Measurements from ENCODE around the gene CIRBP. TPM values are rescaled to one million over a fixed set of nuclear protein-coding genes. Genes with fewer than 3 reads are reported as not detected.

CIRBP gene
- total RNA-seq, 1 donor from 2014 or later, result 462 TPM

DNA sequence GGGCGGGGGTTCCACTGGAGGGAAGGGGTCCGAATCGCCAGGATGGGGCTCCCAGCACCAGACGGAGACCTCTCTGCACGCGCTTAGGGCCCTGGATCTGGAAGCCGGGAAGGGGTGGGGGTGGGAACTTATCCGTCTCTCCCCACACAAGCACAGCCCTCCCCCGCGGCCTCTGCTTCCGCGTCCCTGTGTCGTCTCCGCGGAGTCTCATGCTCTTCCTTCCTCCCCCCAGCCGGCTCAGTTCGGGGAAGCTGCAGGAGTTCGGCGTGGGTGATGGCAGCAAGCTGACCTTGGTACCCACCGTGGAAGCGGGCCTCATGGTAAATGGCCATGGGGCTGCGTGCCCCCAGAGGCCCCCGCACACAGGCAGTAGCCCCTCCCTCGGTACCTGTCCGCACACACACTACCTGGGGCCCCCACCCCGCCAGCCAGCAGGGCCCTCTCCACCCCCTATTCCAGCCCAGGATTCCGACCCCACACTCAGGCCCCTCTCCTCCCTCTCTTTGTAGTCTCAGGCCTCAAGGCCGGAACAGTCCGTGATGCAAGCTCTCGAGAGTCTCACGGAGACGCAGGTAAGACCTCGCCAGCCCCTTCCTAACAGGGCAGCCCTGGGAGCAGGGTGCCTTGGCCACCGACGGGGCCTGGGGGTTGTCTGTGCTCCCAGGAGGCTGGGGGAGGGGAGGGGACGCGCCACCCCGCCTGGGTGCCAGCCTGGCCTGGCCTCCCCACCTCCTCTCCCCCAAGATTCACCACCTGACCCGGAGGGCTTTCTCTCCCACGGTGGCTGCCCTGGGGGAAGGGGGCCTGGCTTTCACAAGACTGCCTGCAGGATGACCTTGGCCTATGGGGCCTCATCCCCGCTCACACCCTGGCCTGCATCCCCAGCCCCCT, 17.6 kb upstream of the CIRBP start:
- DNase-seq (ENCODE audit: low spot score, unreplicated experiment), result no peak
- Mint-ChIP-seq H3K4me3 (ENCODE audit: low read depth) (peak overlapping the region; percentile 88), H3K36me3 (ENCODE audit: insufficient read depth) (peaks cover 13% of the 10 kb centered on the region), H3K4me1 (ENCODE audit: low read depth) (peaks cover 7% of the 10 kb centered on the region), H3K27ac (peak overlapping the region; percentile 81), H3K9me3 (ENCODE audit: low read depth) (no peaks in the 10 kb centered on the region), H3K27me3 (no peaks in the 10 kb centered on the region)
- TF ChIP-seq, protein P1, sequence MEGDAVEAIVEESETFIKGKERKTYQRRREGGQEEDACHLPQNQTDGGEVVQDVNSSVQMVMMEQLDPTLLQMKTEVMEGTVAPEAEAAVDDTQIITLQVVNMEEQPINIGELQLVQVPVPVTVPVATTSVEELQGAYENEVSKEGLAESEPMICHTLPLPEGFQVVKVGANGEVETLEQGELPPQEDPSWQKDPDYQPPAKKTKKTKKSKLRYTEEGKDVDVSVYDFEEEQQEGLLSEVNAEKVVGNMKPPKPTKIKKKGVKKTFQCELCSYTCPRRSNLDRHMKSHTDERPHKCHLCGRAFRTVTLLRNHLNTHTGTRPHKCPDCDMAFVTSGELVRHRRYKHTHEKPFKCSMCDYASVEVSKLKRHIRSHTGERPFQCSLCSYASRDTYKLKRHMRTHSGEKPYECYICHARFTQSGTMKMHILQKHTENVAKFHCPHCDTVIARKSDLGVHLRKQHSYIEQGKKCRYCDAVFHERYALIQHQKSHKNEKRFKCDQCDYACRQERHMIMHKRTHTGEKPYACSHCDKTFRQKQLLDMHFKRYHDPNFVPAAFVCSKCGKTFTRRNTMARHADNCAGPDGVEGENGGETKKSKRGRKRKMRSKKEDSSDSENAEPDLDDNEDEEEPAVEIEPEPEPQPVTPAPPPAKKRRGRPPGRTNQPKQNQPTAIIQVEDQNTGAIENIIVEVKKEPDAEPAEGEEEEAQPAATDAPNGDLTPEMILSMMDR (IDR thresholded peaks at IDR 0.05; ENCODE audit: unreplicated experiment), result no peak

DNA sequence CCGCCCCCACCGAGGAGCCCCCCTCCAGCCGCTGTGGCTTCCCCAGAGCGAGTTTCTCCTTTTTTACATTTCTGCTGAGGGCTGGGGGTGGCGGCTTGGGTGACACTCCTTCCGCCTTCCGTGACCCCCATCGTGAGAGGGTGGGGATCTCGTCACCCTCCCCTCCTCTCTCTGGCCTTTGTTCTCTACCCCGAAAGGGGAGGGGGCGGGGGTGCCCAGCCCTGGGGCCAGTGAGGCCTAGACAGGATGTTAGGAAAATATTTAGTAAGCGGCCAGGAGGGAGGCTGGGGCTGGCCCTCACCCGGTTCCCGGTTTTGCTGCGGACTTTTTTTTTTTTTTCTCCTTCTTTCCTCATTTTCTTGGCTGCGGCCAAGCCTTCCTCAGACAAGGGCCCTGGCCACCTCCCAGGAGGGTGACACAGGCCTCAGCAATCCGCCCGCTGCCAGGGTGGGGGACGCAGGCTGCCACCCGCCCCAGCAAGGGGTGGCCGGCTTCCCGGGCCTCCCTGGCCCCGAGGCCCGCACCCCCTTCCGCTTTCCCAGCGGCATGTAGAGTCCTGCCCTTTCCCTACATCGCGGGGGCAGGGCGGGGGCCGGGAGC, 16.8 kb upstream of the CIRBP start:
- peak overlapping the region; percentile 74 for H3K27ac Mint-ChIP-seq
- TF ChIP-seq, protein P1 (IDR thresholded peaks at IDR 0.05; ENCODE audit: unreplicated experiment), result no peak
- H3K36me3 Mint-ChIP-seq (ENCODE audit: insufficient read depth), result peaks cover 14% of the 10 kb centered on the region
- DNase-seq (ENCODE audit: low spot score, unreplicated experiment), result no peak
- peak overlapping the region; percentile 88 for H3K4me3 Mint-ChIP-seq (ENCODE audit: low read depth)
- H3K27me3 Mint-ChIP-seq, result no peaks in the 10 kb centered on the region
- H3K9me3 Mint-ChIP-seq (ENCODE audit: low read depth), result no peaks in the 10 kb centered on the region
- H3K4me1 Mint-ChIP-seq (ENCODE audit: low read depth), result peaks cover 8% of the 10 kb centered on the region

DNA sequence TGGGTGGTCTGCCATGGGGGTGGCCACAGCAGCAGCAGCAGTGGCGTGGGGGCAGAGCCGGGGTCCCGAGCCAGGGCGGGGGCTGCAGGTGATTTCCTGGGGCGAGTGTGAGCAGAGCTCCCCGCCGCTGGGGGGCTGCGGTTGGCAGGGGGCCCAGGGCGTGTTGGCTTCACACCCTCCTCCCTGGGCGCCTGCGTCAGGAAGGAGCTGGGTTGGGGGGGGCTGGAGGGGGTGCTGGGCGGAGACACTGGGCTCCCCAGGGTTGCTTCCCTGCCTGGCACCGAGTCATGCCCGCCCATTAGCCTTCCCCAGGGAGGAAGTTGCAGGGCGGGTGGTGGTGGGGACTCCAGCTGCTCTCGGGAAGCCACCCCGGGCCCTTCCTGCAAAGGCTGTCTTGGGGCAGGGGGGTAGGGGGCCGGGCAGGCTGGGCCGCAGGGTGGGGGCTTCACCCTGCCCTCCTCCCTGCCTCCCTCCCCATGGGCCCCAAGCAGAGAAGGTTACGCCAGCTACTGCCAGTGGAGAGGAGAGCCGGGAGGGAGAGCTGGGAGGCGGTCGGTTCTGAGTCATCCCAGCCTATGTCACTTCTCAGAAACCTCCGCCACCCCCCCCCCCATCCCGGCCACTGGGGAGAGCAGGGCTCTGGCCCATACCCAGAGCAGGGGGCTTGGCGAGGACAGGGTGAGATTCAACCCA, 16.2 kb upstream of the CIRBP start:
- TF ChIP-seq, protein P1 (IDR thresholded peaks at IDR 0.05; ENCODE audit: unreplicated experiment), result no peak
- H3K27me3 Mint-ChIP-seq, result no peaks in the 10 kb centered on the region
- H3K4me1 Mint-ChIP-seq (ENCODE audit: low read depth), result peaks cover 13% of the 10 kb centered on the region
- H3K27ac Mint-ChIP-seq, result peak overlapping the region; percentile 84
- no peak for DNase-seq (ENCODE audit: low spot score, unreplicated experiment)
- peaks cover 18% of the 10 kb centered on the region for H3K36me3 Mint-ChIP-seq (ENCODE audit: insufficient read depth)
- peak overlapping the region; percentile 54 for H3K4me3 Mint-ChIP-seq (ENCODE audit: low read depth)
- H3K9me3 Mint-ChIP-seq (ENCODE audit: low read depth), result no peaks in the 10 kb centered on the region

DNA sequence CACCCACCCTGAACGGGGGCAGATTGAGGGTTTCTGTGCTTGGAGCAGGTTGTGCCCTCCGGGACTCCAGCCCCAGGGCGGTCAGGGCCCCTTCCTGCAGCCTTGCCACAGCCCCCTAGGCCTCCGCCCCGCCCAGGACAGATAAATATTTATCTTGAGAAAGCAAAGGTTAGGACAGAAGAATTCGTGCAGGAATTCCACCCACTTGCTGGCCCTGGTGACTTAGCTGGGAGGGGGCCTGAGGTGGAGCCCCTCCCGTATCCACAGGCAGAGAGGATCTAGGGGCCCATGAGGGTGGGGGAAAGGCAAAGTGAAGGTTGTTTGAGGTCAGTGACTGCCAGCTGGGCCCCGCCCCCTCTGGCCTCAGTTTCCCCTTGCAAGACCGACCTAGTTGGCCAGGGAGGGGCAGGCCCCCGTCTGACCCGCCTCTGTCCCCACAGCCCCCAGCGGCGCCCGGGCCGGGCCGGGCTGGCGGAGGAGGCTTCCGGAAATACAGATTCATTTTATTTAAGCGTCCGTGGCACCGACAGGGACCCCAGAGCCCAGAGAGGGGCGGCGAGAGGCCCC, 15.5 kb upstream of the CIRBP start:
- H3K9me3 Mint-ChIP-seq (ENCODE audit: low read depth), result no peaks in the 10 kb centered on the region
- peaks cover 19% of the 10 kb centered on the region for H3K36me3 Mint-ChIP-seq (ENCODE audit: insufficient read depth)
- H3K27me3 Mint-ChIP-seq, result no peaks in the 10 kb centered on the region
- H3K4me1 Mint-ChIP-seq (ENCODE audit: low read depth), result peaks cover 14% of the 10 kb centered on the region
- no peak for DNase-seq (ENCODE audit: low spot score, unreplicated experiment)
- TF ChIP-seq, protein P1 (IDR thresholded peaks at IDR 0.05; ENCODE audit: unreplicated experiment), result no peak
- H3K4me3 Mint-ChIP-seq (ENCODE audit: low read depth), result peak overlapping the region; percentile 54
- peak overlapping the region; percentile 84 for H3K27ac Mint-ChIP-seq

DNA sequence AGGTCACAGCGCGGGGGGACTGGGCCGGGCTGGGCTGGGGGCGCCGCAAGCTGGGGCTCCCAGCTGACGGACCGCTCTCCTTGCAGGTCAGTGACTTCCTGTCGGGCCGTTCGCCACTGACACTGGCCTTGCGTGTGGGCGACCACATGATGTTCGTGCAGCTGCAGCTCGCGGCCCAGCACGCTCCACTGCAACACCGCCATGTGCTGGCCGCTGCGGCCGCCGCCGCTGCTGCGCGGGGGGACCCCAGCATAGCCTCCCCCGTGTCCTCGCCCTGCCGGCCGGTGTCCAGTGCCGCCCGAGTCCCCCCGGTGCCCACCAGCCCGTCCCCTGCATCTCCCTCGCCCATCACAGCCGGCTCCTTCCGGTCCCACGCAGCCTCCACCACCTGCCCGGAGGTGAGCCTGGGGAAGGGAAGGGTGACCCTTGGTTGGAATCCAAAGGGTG, 15.0 kb upstream of the CIRBP start:
- no peak overlapping the region for H3K27ac Mint-ChIP-seq
- H3K4me3 Mint-ChIP-seq (ENCODE audit: low read depth), result no peak overlapping the region
- TF ChIP-seq, protein P1 (IDR thresholded peaks at IDR 0.05; ENCODE audit: unreplicated experiment), result no peak
- H3K9me3 Mint-ChIP-seq (ENCODE audit: low read depth), result no peaks in the 10 kb centered on the region
- no peak for DNase-seq (ENCODE audit: low spot score, unreplicated experiment)
- peaks cover 17% of the 10 kb centered on the region for H3K4me1 Mint-ChIP-seq (ENCODE audit: low read depth)
- no peaks in the 10 kb centered on the region for H3K27me3 Mint-ChIP-seq
- peaks cover 19% of the 10 kb centered on the region for H3K36me3 Mint-ChIP-seq (ENCODE audit: insufficient read depth)

Data from progenitor cell of endocrine pancreas (in vitro differentiated cells).